HG02610 (cell line): Measurements from ENCODE around the gene NCKAP1.
"Not testable (repeated sequence)": the region's sequence is repeated elsewhere in the genome, so short reads cannot be mapped to it uniquely, and the experiment has no call there.

Experiments
- ATAC-seq: cut with Tn5 transposase; IDR thresholded peaks from one replicate; pipeline ENCODE4 v1.9.1; 2021; ENCODE audit warnings: mild to moderate bottlenecking, moderate library complexity; ENCODE audit not compliant: unreplicated experiment

Gene NCKAP1

DNA sequence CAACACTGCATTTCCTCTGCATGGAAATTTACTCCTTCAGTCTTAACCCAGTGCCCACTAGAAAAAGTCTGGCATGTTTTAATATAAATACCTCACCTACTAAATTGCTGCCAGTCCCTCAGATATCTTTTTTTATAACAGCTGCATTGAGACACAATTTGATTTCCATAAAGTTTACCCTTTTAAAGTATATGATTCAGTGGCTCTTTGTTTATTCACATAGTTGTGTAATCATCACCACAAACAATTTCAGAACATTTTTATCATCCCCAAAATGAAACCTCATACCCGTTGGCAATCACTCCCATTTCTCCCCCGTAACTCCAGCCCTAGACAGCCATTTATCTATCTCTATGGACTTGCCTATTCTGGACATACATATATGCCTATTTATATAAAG is 154.8 kb downstream of the NCKAP1 start:
- no peak for ATAC-seq

DNA sequence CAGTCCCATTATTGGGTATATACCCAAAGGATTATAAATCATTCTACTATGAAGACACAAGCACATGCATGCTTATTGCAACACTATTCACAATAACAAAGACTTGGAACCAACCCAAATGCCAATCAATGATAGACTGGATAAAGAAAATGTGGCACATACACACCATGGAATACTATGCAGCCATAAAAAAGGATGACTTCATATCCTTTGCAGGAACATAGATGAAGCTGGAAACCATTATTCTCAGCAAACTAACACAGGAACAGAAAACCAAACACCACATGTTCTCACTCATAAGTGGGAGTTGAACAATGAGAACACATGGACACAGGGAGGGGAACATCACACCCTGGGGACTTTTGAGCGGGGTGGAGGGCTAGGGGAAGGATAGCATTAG is 158.2 kb downstream of the NCKAP1 start:
- not testable (repeated sequence) for ATAC-seq

DNA sequence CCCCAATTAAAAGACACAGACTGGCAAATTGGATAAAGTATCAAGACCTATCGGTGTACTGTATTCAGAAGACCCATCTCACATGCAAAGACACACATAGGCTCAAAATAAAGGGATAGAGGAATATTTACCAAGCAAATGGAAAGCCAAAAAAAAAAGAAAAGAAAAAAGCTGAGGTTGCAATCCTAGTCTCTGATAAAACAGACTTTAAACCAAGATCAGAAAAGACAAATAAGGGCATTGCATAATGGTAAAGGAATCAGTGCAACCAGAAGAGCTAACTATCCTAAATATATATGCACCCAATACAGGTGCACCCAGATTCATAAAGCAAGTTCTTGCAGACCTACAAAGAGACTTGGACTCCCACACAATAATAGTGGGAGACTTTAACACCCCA is 161.6 kb downstream of the NCKAP1 start:
- not testable (repeated sequence) for ATAC-seq

DNA sequence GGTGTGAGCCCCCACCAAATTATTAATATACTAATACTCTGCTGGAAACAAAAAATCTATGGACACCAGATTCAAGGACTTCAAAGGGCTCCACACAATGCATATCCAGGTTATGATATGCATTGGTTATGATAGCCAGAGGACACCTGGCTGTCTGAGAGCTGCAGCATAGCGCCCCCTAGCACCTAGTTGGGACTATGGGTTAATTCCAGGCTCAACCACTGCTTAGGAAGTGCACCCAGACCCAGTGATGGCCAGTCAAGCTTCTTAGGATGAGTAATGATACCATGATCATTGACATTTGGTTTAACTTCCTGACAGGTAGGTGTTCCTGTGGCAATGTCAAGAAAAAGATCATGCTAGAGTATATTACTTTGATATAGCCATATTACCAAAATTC is 168.0 kb downstream of the NCKAP1 start:
- ATAC-seq: no peak

DNA sequence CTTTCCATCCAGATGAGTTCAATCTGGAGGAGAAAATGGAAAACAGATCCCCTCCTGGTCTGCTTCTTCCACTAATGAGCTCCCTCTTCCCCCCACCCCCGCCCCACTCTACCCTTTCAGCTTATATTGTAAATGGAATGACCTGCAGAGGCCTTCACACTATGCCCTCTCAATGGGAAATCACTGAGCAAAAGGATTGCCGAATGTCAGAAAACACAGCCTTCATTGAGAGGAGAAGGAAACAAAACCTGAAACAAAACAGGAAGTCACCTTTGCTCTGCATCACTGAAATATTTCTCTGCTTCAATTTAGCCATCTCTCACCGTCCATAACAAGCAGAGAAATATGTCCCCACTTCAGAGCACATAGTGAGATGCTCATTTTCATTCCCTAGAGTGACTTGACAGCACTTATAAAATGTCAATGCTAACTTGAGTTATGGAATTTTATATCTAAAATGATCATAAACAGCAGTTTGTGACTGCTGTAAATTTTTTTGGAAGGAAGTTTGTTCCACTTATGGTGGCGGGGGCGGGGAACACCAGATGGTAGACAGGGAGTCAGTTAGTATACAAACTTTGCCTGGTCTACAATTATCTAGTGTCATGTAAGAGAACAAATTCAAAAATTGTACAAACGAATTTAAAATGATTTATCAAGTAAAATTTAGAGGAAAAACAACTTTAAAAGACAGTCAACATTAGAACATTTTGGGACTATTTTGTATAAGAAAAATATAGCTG is 170.0 kb downstream of the NCKAP1 start:
- no peak for ATAC-seq

DNA sequence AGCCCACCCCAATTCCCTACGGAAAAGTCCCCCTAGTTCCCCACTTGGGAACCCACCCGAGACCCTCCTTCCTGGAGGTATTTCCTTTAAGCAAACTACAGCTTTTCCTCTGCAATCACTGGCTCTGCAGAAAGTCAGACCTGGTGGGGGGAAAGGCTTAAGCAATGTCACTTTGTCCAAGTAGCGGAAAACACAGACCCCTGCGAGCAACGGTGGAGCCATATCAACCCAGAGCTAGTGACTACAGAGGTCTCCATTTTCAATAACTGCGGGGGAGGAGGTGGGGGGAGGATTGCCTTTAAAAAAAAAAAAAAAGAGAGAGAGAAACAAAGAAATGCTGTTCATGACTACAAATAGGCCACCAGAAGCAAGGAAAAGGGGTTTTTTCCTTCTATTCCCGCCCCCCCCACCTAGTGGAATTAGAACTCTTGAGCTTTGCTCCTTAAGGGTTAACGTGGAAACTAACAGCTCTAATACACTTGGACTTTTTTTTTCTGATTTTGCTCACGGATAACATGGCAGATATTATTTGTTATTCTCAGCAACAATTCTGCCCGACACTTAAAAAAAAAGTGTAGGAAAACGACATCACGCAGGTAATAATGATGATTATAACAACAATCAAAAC is 170.7 kb downstream of the NCKAP1 start:
- no peak for ATAC-seq

DNA sequence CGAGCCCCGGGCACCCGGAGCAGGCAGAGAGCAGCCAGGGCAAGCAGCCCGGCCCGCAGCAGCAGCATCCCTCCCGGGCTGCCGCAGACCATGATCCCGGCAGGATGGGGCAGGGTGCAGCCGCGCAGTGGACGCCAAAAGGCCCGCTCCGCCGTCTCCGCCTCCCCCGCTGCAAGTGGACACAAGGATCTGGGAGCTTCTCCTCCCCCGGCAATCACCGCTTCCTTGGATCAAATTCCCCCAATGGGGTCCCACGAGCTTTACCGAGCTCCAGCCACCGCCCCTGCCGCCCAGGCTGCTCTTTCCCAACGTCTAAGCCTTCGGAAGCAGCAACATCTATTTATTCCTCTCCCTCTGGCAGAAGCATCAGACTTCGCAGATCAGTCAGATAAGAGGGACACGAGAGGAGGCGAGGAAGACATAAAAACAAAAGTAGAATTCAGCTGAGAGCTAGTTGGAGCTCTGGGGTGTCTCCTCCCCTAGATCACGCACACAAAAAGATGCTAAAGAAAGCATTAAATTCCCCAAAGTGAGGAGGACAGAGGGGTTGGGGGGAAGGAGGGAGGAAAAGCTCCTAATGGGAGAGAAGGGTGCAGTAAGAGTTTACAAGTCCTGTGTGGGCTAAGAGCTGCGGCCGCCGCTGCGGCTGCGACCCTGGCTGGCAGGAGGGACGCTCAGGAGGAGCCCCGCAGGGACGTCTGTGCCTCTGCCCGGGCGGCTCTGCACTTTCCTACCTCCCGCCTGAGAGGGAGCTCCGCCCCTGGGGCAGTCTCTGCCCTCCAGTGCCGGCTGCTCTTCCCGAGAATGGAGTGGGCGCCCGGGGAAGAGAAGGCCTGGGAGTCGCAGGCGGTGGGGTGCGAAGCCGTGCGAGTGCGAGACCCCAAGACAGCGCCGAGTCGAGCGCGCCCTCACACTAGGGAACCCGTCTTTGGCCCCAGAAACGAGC is 171.5 kb downstream of the NCKAP1 start, which contains the start of gene FRZB:
FRZB (minus strand) TSS at position 177 of the 946 bp plus-strand sequence; CDS start at position 92, 85 bp downstream.
- no peak for ATAC-seq

DNA sequence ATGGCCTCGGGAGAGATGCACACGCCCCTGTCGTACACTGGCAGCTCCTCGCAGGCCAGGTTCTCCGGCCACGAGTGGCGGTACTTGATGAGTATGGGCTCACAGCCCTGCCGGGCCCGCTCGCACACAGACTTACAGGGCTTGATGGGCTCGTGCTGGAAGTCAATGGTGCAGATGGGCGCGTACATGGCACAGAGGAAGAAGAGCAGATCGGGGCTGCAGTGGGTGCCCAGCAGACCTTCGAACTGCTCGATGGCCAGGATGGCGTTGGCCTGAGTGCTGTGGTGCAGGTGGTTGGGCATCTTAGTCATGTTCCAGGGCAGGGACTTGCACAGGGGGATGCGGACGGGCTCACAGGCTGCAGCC is 172.2 kb downstream of the NCKAP1 start:
- no peak for ATAC-seq

DNA sequence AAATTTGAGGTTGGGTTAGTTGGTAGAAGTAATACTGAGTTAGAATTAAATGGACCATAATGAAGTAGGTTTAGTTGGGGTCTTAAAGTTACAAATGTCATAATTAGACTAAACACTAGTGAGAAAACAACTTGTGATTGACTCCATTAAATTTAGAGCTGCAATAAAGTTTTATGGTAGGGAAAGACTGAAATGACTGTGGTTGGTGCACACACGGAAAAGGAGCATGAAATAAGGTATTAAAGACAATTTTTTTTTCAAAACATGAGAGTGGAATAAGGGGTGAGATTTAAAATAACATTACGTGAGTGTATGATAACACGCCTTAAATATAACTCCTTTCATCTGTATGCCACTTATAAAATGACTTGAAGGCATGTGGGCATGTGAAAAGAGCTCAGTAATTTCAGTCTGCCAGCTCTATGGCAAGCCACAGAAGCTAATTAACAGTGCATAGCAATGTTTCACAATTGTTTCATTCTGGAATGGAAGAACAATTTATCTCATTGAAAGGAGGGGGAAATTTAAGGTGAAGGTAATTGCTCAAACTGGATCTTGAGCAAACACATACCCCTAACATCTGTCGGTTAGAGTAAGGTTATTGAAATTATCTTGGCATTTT is 173.2 kb downstream of the NCKAP1 start:
- ATAC-seq: no peak

DNA sequence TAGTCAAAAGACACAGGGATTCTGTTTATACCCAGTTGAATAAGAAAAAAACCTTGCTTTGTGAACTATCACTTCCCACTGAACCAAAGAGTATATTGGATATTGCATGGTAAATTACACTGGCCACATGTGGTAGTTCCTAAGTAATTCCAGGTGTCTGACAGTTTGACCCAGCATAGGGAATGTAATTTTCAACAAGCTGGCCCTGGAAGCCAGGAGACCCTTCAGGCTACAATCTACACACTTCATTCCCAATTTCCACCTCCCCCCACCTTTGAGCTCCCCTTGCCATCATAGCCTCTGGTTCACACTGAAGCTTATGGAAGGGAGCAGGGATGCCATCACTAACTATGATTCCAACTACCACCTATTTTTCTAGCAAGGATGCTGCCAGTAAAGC is 174.6 kb downstream of the NCKAP1 start:
- ATAC-seq: no peak

DNA sequence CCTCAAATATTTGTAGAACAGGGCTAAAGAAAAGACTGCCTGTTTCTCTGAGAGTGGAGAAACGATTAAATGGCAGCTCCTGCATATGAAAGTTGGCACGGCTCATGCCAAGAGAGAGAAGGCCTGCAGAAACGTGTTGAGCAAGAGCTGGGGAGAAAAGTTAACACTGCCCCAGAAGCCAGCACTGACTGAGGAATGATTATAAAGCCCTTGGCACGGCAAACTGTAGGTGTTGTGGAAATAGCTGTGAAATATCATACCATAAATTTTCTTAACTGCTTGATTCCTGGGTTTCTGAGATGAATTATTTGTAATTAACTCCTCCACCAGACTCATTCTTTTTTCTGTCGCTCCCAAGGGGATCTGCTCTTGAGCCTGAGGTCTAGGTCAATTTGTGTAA is 176.2 kb downstream of the NCKAP1 start:
- no peak for ATAC-seq

DNA sequence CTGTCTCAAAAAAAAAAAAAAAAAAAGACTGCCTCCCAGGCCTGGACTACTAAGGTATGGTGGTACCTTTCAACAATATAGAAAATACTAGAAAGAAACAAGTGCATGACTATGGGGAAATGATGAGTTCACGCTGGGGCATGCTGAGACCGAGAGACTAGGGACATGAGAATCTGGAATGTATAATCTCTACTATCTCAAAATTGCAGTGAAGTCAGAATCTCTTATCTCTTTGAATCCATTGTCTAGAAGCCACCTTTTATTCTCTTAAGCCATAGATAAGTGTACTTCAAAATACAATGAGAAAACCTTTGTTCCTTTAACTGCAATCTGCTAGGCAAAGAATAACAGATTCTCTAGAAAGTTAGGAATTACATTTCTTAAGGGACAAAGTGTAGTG is 177.4 kb downstream of the NCKAP1 start:
- ATAC-seq: no peak
